Kidney glomerular epithelial cell (primary cell): ENCODE measurements around the gene PTPRD.
A peak's percentile ranks its signal among the peaks of the same experiment; 100 is the strongest.

ENCODE experiments used
- DNase-seq: peaks from one replicate; lab custom pipeline; 2025; lab: John Stamatoyannopoulos, UW

The PTPRD gene

DNA sequence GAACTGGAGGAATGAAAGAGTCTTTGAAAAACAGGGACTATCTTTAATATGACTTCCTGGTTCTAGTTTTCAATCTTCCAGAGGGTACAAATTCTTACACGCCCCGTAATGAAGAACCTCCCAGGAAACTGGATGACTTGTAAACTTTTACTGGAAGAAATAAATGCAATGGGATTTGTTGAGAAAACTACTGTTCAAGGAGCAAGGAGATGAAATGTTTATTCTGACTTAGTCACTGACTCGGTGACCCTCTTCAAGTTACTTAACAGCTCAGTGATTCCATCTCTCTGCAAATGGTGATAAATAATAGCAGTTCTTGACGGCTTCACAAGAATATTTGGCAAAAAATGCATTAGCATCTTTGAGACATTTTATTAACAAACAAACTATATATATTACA, 858.6 kb downstream of the PTPRD start:
- peak; percentile 72 for DNase-seq

DNA sequence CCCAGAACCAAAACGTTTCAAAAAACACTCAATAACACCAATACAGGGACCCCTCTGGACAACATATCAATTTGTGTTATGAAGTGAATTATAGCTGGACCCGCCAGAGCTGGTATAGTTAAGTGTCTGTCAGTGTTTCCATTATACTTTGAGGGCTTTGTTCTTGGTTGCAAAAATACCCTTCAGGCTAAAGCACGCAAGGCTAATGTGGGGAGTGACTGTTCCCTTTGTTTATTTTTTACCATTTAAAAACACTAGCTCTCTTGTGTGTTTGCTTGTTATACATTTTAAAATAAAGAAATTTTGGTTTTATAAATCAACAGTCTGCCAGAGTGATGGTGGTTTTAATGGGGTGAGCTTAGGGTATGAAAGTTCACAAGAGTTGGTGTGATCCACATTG, 859.5 kb downstream of the PTPRD start:
- DNase-seq: no peak

DNA sequence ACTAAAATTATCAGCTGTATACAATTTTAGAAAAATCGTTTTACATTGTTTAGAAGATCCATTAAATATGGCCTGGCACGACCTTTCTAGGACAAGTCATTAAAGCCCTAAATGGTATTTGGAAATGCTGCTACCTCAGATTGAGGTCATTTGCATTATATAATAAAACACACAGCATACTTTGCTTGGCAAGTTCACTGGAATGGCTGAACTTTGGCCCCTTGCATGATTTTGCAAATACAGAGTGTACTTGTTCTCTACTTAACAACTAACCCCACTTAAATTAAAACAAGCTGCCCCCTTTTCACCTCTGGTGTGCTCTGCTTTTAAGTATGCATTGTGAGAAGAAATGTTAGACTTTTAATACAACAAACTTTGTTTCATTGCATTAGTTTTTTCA, 860.1 kb downstream of the PTPRD start:
- no peak for DNase-seq

DNA sequence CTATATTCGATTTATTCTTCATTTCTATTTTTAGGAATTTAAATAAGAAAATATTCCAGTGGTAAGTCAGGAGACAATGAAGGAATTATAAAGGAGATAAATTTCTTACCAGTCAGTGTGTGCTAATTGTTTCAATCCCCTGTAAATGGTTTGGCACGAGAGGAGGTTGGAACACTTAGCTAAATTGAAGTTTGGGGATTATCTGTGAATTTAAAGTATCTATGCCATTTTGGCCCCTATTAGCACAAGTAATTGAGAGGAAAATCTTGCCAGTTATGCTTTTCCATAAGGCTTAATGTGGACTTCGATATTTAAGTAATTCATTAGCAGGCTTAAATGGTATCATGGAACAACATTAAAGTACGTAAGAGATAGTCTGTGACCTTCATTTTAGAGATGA, 860.8 kb downstream of the PTPRD start:
- no peak for DNase-seq

DNA sequence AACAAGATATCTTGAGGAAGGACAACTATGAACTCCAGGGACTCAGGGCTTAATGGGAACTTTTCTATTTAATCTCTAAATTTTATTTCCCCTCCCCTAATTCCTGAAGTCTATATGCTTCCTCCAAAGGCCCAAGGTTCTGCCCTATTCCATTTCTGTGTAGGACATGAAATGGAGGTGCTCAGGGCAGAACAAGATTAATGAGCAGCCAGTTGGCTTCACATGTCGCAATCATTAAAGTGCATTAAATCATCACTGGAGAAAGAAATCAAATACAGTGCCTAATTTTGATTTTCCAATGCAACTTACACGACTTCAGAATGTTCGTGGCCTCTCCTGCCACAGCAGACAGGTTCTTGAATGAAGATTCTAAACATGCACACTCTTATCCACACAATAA, 862.1 kb downstream of the PTPRD start:
- no peak for DNase-seq

DNA sequence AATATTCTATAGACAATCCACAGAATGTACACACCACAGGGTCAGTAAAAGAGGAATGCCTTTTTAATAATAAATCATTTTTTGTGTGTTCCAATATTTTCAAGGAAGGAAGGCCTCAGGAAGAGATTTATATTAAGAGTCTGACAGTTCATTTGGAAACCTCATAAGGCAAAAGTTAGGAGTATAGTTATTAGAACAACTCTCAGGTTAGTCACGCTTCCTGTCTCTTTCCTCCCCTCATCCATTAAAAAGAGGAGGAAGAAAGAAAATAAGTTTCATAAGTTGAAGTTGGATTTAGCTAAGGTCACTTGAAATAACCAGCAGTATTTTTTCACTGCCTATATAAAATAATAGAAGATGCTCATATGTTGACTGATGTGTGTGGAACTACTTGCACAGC, 863.2 kb downstream of the PTPRD start:
- DNase-seq: peak; percentile 10

DNA sequence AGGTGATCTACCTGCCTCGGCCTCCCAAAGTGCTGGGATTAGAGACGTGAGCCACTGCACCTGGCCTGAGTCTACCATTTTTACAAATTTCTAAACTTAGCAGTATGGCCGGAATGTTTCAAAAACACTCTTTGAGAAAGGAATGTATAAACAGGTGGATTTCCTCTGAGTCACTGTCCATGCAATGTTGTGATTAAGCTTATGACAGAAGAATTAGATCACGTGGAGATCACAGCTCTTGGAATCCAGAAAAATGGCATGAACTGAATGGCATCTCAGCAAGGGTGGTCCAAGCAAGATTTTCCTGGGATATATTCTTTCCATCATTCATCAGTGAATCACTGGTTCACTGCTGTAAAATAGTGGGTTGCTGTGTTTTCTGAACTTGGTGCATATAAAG, 865.0 kb downstream of the PTPRD start:
- peak; percentile 74 for DNase-seq

DNA sequence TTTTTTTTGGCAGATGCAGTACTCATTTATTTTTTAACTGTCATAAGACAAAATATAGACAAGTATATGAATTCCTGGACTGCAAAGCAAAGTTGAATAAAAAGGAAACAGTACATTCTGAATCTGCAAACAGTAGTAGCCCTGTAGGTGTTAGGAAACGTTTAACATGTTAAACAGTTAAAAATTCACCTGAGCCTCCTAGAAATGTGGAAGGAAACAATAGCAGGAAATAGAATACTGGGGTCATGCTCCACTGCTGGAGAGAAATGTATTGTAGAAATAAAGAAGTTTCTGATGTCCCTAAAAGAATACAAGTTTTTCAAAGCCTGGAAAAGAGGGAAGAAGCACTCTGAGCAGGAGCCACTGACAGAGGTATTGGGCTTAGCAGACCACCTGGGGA, 866.0 kb downstream of the PTPRD start:
- peak; percentile 5 for DNase-seq

DNA sequence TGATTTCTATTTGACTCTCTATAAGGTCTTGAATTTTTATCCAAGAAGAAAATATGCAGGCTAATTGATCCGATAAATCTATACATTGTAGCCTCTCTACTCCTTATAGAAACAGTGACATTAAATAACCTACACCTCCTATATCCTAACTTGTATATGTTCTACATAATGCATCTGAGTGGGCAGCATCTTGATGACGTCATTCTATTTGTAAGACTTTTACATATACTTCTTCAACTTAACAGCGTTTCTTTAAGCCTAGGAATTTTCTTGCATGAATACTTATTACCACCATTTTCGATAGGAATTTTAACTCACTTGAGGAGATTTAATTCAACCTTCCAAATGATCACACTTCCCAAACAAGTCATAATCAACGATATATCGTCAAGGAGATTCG, 869.0 kb downstream of the PTPRD start:
- no peak for DNase-seq

DNA sequence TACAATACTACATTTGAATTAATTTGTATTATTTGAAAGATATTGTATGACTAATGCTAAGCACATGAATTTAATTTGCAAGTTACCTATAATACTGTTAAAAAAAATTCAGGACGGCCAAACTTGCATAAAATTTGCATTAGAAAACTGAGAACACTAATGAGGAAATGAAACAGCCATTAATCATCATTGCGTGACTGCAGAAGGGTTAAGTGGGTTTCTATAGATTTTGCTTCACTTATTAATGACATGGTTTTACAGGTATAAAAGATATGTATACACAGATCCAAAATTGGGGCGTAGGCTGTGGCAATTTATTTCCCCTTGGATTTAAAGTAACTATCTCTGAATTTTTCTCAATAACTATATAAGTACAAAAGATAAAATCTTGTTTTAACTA, 882.6 kb downstream of the PTPRD start:
- DNase-seq: no peak

DNA sequence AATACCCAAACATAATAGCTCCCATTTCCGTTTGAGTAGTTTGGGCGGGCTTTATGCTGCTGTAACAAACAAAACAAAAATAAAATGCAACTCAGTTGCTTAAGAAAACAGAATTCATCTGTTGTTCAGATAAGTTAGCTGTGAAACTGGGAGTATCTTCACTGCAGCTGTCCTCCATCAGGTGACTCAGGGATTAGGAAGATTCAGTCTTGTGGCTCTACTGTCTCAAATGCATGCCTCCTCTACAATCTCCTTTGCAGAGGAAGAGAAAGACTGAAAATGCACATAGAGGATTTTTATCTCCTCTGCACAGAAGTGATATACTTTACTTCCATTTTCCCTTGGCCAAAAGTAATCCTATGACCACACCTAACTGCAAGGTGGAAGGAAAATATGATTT, 883.7 kb downstream of the PTPRD start:
- DNase-seq: no peak

DNA sequence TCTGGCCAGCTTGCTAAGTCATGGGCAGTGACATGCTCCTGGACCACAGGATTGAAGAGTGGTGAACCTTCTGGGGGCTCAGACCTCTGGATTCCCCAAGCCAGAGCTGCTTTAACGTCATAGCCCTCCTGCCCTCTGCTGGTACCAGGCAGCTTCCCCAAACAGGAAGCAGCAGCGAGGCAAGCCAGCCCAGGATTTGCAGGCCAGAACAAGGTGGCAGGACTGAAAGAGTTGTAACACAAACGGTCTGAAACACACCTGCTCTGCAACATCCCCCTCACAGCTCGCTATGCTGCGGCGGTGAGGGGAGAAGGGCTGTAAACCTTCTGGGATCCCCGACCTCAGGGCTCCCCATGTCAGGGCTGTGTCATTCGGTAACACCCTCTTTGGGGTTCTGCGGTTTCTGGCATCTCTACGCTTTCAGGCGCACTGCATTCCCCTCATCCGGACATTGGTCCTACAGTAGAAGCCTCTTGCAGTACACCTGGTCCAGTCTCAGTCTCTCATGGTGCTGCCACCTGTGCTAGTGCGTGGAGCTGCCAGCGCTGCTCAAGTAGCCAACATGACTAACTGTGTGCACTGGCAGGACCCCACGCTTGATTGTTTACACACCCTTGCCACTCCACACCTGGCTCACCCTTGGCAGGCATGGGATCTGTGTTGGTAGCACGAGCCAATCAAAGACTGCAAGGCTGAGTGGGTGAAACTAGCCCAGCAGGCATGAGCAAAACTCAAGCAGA, 893.3 kb downstream of the PTPRD start:
- no peak for DNase-seq

DNA sequence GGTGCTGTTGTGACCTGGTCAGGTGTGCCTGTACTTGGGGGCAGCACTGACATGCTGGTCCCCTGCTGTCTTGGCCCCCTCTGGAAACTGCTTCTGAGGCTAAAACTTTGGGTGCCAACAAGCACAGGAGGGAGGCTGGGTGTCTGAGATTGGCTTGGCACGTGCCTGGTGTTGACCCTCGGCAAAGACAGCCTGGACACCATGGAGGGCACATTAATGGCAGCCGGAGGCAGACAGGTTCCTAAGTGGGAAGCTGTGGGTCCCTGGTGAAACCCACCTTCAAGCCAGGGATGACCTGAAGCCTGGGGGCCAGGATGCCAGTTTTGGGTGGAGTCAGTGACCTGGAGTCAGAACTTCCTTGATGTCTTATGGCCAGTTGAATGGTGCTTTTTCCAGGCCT, 894.1 kb downstream of the PTPRD start:
- no peak for DNase-seq

DNA sequence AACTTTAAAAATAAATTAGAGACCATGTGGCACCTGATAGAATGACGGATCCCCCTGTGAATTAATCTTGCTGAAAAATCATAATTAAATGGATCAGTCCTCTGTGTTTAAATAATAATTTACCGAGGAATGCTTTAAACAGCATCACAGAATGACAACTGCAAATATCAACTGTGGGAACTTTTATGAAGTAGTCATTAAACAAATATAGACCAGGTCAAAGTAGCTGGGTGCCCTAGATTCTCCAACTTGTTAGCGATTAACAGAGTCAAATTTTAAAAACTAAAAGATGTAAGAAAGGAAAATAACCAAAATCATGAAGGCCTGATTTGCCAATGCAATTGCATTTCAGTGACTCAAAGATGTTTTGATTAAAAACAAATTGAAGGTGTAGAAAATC, 933.4 kb downstream of the PTPRD start:
- no peak for DNase-seq

DNA sequence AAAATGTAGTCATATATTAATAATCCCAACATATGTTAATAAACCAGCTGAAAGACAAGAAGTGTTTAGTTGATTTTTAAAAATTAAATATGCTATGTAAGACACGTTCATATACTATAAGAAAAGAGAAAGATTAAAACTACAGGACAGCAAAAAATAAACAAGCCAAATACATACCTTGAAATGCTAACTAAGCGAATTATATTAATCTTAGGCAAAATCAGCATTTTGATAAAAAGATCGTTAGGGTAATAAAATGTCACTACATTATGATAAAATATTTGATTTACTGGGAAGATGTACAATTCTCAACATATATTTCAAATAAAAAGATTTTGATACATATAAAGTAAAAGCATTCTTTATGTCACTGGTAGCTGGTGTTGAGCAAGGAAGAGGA, 938.3 kb downstream of the PTPRD start:
- DNase-seq: no peak

DNA sequence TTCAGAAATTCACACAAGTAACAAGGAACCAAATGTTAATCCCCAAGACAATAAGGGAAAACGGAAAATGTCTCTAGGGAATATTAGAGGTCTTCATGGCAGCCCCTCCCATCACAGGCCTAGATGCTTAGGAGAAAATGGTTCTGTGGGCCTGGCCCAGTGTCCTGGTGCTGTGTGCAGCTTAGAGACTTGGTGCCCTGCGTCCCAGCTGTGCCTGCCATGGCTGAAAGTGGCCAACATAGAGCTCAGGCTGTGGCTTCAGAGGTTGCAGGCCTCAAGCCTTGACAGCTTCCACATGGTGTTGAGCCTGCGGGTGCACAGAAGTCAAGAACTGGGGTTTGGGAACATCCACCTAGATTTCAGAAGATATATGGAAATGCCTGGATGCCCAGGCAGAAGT, 942.3 kb downstream of the PTPRD start:
- no peak for DNase-seq

DNA sequence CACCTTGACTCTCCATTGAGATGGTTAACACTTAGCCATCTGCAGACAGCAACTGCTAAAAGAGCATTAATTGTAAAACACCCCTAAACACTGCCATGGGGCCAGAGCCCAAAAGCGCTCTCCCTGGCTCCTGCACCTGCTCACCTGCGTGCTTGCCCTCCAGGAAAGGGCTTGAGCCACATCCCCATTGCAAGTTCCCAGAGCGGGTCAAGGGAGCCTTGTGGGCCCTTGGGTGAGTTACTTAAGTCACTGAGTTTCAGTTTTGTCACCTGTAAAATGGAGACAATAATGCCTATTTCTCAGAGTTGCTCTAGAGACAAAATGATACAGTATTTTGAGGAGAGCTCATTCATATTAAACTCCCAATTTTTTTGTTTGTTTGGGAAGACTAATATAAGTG, 967.8 kb downstream of the PTPRD start:
- DNase-seq: no peak

DNA sequence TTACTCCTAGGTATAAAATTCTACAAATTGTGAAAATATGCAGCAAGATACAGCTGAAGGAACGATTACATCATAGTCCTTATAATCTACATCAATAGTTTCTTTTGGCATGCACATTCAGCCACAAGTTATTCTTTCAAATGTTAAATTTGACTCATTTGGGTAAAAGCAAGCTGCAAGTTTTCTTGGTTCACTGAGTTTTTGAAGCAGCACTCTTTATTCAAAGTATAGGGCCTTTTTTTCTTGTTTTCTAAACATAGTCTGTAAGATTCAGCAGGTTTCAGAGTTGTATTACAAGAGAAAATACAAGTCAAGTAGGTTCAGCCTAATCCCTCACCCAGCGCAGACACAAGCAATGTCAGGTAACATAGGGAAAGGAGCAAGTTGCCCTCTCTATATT, 981.5 kb downstream of the PTPRD start:
- peak; percentile 24 for DNase-seq

DNA sequence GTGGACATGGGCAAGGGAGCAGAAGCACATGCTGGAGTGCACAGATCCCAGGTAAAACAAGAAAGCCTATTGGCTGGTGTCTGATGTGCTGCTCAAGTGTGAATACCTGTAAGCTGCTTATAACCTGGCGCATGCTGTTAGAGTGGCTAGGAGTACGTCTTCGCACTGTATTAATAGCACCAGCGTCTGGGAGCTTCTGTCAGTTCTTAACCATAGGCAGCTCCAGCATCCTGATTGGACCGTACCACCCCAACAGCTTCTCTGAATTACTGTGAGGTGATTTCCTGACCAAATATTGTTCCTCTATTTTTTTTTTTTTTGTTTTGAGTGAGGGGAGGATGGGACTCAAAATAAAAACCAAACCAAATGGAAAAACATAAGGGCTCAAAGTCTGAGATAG, 987.6 kb downstream of the PTPRD start:
- DNase-seq: no peak

DNA sequence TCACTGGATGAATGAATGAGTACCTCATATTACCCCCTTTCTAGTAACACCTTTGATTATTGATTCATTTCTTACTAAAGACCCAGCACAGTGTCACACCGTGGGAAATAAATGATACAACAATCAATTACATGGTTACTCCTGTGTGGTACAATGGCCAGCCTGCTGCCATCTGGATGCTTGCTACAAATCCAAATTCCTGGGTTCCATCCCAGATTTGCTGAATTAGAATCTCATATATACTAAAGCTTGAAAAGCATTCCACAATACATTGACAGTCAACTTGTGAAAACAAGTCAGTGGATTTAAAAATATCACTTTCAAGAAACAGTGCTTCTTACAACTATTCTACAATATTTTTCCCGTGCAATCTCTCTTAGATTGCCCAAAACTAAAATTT, 989.3 kb downstream of the PTPRD start:
- no peak for DNase-seq

DNA sequence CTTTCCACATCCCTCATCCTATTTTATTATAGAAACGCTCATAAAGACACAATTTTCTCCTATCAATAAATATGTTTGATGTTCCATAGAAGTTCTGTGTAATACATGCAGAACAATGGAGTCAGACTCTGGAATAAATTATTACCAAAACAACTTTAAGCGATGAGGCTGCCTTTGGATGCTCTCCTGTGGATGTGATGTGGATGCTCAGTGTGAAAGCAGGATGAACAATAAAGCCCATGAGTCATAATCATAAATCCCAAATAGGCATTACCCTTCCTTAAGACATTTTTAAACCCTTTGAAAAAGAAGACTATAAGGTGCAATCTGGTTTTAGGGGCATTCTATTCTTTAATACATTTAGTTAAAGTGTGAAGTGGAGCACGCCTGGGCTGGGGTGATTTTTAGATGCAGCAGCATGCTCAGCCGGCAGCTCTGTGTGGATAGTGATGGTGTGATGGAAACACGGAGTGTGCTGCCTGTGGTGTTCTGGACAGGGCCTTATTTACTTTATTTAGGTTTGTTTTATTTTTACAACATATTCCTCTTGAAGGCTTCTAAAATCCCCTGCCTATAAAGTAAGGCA, 991.4 kb downstream of the PTPRD start:
- DNase-seq: no peak

DNA sequence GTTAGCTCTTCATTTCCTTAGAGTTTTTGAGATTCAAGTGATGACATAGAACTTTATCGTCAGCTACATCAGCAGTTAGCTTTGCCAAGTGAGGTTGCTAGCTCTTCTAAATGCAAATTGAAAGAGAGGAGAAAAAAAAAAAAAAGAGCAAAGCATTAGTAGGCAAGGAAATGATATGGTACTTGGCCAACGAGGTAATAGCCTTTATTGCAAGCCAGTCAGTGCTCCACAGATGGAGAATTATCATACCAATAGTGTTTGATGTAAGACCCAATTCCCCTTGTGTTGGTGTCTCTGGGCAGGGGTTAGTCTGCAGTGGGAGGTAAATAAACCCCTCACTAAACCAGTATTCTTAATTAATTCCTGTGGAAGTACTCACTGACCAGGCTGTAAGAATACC, 992.1 kb downstream of the PTPRD start:
- DNase-seq: no peak

DNA sequence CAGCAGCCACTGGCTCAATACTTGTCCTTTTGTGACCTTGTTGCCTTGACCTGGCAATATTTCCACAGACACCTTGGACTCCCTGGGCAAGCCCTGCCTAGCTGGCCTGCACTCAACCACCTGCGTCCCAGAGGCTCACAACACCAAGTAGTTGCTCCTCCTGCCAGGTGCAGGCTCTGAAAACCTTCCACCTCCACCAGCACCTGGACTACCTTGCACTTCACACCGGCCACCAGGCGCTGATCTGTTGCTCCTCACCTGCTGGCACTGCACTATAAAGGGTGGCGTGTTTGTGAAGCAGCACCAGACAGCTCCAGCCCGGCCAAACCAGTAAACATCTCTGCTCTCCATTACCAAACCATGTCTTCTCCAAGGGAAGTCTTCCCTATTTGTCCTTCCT, 997.7 kb downstream of the PTPRD start:
- no peak for DNase-seq

DNA sequence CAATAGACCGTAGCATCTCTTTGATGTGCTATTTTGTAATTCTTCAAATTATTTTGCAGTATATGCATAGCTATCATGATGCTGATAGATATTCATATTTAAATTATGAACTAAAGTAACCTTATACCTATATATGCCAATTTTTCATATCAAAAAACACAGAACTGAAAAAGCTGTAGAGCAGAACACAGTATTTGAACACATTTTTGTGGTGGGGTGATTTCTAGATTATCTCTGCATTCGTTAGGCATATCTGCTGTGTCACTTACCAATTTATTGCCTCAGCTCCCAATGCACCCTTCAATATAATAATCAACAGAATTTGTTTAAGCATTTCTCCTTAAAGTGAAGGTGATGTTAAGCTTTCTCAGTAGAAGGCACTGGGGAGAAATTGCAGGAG, 998.2 kb downstream of the PTPRD start:
- no peak for DNase-seq
